HG03025 (cell line): ENCODE results near the gene NME3.

ENCODE experiments used
- ATAC-seq: cut with Tn5 transposase; IDR thresholded peaks from one replicate; pipeline ENCODE4 v1.9.1; 2021; ENCODE audit warnings: mild to moderate bottlenecking, moderate library complexity; ENCODE audit not compliant: unreplicated experiment, low FRiP score

Gene NME3

DNA sequence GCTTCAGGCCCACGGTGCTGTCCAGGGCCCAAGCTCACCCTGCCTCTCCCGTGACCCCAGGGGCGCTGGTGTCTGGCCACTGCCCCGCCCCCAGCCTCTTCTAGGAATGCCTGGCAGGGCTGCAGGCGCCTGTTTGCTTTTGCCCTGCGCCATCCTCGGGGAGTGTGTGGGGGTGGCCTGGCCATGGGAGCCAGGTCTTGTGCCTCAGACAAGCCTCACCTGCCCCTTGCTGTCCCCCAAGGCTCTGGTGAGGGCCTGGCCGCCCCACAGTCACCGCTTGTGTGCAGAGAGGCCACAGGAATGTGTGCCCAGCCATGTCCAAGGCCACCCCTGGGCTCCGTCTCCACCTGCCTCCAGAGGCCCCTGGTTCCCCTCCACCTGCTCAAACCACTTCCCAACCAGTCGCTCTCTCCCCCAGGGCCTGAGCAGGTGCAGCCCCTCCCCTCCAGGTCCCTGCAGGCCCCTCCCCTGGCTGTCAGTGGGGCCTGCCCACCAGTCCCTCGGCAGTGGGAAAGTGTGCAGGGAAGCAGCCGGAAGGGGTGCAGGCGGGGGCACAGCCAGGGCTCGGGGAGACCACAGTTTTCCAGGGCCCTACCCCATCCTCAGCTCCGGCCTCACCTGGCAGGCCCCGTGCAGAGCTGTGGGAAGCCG lies 23.0 kb upstream of the NME3 start:
- no peak for ATAC-seq

DNA sequence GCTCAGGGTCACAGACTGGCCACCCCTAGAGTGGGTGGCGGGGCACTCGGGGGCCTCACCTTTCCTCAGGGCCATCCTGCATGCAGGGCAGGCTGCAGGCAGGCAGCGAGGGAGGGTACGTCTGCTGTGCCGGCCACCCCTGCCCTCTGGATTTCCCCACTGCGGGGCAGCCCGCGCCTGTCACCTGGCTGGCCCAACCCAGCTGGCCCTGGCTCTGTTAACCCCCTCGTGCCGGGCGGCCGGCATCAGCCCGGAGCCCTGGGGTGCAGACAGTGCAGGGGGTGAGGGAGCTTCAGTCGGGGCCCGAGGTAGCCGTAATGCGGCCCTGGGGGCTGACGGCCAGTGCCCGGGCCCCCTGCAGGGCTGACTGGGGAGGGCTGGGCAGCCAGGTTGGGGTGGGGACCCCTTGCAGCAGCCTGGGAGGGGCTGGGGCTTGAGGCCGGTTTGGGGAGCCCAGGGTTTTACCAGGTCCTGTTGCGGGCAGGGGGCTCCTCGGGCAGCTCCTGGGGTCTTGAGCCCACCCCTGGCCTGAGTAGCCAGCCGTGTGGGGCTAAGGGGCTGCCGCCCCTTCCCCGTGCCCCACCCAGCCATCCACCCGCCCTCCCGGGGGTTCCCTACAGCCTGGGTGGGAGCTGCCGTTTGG lies 22.4 kb upstream of the NME3 start, which contains the start of gene IGFALS:
TSS of gene IGFALS (minus strand) at position 128 of the 643 bp plus-strand sequence. CDS start at position 75, 53 bp downstream.
- no peak for ATAC-seq

DNA sequence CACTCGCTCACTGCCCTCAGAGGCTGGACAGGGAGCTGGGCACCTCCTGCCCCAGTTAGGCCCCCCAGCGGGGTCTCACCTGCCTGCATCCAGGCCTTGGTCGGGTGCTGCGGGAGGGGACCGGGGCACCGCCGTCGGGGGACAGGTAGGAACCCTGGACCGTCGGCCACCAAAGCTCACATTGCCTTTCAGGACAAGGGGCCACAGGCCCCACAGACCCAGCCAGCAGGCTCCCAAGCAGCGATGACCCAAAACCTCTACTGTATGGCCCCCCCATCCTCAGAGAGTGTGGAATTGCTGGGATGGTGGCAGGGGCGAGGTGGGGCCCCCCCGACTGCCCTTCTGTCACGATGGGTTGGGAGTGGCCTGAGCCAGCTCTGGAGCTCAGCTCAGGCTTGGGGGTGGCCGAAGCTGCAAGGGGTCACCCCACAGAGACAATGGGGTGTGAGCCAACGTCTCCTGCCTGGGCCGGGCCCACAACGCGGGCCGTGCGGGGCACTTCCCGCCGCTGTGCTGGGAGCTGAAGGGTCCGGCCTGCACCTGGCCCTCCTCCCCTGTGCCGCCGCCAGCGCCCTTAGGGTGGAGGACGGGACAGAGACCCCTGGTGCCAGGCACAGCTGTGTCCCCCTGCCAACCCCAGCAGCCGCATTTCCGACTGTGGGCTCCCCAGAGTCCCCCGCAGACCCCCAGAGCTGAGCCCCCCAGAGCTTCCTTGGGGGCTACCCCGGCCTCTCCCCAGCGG lies 21.7 kb upstream of the NME3 start:
- ATAC-seq = no peak

DNA sequence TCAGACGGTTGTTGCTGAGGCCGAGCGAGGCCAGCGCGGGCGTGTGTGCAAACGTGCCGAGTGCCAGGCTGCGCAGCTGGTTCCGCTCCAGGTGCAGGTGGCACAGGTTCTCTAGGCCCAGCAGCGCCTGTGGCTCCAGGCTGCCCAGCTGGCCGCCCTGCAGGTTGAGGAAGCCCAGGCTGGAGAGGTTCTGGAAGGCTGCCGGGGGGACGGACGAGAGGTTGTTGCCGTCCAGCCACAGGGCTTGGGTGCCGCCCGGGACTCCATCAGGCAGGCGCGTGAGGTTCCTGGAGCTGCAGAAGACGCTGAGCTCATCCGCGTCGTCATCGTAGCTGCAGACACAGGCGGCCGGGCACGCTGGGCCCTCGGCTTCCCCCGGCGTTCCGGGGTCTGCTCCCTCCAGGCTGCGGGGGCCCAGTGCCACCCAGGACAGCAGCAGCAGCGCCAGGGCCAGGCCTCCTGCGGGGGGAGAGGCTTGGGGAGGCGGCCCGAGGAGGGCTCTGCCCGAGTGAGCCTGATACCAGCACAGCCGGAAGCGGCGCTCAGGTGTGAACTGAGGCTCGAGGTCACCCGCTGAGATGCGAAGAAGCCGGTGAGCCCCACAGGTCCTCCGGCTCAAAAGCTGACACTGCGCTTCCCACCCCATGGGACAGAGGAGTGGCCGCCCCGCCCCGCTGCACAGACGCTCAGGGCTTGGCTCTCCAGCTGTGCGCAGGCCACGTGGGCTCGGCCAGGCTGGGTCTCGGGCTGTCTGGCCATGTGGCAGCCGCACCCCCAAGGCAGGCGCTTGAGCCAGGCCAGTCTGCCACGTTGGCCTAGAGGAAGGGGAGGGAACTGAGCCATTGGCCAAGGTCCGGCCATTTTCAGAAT lies 20.8 kb upstream of the NME3 start:
- ATAC-seq = no peak

- ATAC-seq = no peak
Measured at GRCh38 chr16:1791256-1791942, 20.1 kb upstream of the NME3 start.

- no peak for ATAC-seq
Measured at GRCh38 chr16:1790611-1791255, 19.4 kb upstream of the NME3 start.

DNA sequence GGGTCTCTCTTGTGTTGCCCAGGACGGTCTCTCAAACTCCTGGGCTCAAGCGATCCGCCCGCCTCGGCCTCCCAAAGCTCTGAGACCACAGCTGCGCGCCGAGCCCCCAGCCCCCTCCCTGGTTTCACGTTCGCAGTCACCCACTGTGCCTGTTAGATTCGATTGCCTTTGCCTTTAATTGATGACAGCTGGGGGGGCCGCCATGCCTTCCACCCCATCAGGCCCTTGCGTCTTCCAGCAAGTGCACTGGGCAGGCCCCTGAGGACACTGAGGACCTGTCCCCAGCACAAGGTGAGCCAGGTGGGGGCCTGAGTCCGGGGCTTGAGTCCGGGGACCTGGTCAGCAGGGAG lies 18.9 kb upstream of the NME3 start:
- ATAC-seq = no peak

DNA sequence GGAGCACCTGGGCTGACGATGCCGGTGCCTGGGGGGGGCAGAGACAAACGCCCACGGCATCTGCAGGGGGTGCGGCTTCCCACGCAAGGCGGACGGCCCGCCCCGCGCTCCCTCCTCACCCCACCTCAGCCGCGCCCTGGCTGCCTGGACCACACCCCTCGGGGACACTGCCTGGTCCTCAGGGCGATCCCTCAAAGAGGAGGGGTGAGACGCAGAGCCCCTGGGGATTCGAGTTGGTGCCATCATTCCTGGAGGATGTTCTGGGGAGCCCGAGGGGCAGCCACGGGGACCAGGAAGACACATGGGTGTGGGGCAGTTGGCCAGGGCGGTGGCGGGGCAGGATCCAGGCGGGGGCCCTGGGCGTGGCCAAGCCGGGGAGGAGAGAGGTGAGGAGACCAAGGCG lies 18.3 kb upstream of the NME3 start:
- ATAC-seq = no peak

DNA sequence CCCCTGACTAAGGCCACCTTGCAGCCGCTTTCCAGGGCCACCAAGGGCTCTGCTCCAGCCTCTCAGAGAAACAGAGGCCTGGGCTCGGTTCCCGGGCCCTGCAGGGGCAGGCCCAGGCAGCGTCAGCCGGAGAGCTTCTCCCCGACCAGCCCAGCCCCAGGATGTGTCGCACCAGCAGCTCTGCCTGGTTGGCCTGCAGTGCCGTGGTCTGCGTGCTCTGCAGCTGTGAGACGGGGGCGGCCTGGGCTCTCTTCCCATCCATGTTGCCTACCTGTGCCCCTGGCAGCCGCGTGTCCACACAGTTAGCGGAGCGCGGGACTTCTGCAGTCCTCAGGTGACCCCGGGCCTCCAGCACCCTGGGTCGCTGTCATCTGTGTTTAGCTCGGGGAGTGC lies 17.4 kb upstream of the NME3 start:
- ATAC-seq = no peak

DNA sequence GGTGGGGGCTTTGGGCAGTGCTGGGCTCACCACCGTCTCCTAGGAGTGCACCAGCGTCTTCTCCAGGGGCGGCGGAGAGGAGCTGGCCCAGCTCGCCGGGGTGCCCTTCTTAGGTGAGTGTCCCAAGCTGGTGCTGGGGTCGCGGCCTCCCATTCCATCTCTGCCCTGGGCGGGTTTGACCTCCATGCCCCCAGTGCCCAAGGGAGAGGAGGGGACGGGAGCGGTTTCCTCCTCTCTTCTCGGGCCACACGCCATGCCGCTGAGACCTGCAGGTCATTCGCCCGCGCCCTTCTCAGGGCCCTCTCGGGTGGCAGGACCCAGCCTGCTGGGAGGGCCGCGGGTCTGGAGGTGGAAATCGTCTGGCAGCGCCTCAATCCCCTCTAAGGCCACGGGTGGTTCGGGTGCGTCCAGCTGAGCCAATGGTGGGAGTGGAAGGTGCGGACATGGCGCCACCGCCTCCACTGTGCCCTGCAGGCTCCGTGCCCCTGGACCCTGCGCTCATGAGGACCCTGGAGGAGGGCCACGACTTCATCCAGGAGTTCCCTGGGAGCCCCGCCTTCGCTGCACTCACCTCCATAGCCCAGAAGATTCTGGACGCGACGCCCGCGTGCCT lies 16.9 kb upstream of the NME3 start:
- no peak for ATAC-seq

GRCh38 chr16:1787322-1788094 lies 16.2 kb upstream of the NME3 start:
- ATAC-seq = no peak

DNA sequence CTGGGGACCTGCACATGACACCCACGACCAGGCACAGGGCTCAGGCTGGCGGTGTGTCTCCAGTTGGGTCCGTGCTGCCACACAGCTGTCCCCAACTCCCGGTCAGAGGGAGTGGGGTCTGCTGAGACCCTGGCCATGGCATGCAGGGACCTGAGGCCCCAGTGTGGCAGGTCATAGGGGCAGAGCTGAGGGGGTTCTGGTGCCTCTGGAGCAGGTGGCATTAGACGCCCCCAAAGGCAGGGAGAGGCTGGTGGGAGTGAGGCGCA lies 15.6 kb upstream of the NME3 start:
- no peak for ATAC-seq

DNA sequence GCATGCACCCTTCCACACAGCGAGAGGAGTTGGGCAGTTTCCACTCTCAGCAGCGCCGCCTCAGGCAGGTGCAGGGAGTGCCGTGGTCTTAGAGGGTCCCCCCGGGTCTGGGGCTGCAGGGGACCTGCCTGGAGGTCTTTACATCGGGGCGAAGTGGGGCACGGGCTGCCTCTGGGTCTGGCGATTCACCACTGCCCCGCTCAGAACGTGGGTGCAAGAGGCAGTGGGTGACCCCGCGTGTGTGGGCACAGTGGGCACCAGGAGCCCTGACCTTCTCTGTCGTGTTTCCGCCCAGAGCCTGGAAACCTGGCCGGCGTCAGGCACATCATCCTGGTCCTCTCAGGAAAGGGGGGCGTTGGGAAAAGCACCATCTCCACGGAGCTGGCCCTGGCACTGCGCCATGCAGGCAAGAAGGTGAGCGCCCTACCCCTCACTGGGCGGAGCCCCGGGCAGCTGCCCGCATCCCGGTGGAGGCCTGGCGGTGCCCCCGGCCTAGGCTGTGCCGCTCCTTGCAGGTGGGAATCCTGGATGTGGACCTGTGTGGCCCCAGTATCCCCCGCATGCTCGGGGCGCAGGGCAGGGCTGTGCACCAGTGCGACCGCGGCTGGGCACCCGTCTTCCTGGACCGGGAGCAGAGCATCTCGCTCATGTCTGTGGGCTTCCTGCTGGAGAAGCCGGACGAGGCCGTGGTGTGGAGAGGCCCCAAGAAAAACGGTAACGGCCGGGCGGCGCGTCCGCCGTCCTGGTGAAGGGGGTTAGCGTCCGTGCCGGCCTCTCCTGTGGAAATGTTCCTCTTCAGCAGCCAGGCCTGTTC lies 15.1 kb upstream of the NME3 start:
- no peak for ATAC-seq

DNA sequence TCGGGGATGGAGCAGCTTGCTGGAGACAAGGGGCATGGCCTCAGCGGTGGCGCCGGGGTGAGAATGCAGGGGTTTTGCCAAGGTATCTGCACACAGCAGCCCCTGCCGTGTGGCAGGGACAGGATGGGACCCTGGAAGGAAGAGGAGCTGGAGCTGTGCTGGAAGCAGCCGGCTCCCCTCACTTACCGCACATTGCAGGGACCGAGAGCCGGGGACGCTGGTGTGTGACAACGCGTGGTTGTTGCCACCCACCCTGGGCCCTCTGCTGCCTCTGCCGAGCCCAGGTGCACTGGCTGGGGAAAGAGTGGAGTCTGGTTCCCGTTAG lies 14.5 kb upstream of the NME3 start:
- ATAC-seq = no peak

GRCh38 chr16:1784977-1785845 lies 13.9 kb upstream of the NME3 start:
- ATAC-seq = no peak

GRCh38 chr16:1782408-1783264 lies 11.3 kb upstream of the NME3 start, which contains the start of the genes NUBP2 and SPSB3:
TSS of gene NUBP2 (plus strand) at chr16:1782960. CDS start at chr16:1783021, 61 bp downstream.
TSS of gene SPSB3 (minus strand) at chr16:1782571. CDS start at chr16:1781483, 1,088 bp downstream.
- ATAC-seq = peak; percentile 78
